ENCODE measurements around the gene TCERG1L.
"Not testable (repeated sequence)": the region's sequence is repeated elsewhere in the genome, so short reads cannot be mapped to it uniquely, and the experiment has no call there.

Gene TCERG1L

DNA sequence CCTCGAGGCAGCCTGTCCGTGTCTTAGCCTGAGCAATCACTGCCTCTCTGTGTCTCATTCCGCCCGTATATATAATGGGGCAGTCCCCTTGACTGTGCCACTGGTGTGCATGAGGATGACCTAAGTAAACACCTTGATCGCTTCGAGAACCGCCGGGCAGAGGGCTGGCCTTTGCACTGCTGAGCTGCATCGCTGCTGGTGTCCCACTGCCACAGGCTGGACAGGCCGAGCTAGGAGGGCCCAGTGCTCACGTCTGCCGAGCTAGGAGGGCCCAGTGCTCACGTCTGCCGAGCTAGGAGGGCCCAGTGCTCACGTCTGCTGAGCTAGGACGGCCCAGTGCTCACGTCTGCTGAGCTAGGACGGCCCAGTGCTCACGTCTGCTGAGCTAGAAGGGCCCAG is 232.6 kb downstream of the TCERG1L start:
- not testable (repeated sequence) for DNase-seq

- no peak for DNase-seq
These were observed 233.2 kb downstream of the TCERG1L start for GRCh38 chr10:131078131-131078881.

DNA sequence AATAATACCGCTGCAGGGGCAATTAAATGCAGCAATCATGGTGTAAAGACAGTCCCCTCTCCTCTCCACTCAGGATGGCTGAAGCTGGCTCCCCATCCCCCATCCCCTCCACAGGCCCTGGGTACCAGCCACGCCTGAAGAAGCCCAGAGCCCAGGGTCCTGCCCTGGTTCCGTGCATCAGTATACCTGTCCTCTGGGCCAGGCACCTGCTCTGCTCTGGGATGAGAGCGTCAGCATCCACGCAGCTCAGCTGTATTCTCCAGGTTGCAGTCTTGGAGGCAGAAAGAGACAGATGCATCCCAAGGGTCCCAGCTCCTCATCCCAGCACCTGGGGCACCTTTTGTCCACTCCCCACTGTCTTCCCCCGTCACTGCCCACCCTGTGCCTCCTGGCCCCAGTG is 233.8 kb downstream of the TCERG1L start:
- DNase-seq, result no peak

GRCh38 chr10:131077031-131077430 is 234.5 kb downstream of the TCERG1L start:
- no peak for DNase-seq

DNA sequence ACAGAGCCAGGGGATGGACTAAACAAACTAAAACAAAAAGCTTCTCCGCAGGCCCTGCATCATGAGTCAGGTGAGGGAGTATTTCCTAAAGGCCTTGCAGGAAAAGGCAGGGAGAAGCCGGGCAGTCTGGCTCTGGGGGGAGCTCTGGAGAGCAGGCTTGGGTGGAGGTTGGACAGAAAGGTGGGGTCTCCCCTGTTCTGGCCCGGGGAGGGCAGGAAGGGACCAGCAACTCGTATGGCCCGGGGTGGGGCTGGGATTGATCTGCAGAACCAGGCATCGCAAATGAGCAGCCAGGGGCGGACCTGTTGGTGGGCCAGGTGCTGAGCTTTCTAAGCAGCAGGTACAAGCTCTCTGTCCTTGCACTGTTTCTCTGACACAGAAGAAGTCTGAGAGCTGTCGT is 235.2 kb downstream of the TCERG1L start:
- no peak for DNase-seq

- no peak for DNase-seq
These were observed 236.2 kb downstream of the TCERG1L start for GRCh38 chr10:131075218-131075770.

DNA sequence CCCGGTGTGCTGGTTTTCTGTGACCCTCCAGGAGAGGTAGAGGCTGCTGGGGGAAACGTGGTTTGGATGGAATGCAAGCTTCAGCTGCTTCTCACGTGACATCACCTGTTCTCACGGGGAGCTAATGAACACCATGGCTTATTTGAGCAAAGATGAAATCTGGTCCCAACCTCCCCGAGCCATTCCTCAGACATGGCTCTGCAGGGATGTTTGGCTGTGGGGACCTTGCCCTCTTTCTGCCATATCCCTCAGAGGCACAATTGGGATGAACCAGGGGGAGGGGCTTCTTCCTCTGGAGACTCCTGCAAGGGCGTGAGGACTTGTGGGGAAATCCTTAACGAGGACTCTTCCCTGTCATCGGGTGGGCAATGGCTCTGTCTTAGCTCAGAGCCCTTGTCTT is 236.8 kb downstream of the TCERG1L start:
- no peak for DNase-seq

DNA sequence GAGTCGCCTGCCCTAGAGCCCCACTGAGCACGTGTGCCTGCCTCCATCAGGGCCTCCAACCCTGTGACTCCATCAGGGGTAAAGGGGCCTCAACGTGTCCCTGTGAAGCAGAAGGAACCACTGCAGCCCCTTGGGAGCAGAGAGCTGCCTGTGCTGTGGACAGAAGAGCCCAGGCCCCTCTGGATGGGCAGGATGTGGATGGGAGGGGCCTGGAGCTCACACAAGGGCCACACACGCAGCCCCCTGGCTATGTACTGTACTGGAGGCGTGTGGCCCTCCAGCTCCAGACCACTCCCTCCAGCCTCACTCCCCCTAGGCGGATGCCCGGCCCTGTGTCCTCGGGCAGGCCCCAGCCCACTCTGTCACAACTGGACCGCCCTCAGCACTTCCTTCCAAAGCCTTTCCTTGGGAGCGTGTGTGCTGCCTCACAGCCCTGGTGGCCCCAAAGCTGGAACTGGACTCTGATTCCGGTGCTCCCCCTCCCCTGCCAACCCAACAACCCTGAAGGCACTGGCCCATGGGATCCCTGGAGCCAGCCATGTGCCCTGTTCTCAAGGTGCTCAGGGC is 238.0 kb downstream of the TCERG1L start:
- DNase-seq, result no peak

GRCh38 chr10:131072651-131073468 is 238.7 kb downstream of the TCERG1L start:
- no peak for DNase-seq

DNA sequence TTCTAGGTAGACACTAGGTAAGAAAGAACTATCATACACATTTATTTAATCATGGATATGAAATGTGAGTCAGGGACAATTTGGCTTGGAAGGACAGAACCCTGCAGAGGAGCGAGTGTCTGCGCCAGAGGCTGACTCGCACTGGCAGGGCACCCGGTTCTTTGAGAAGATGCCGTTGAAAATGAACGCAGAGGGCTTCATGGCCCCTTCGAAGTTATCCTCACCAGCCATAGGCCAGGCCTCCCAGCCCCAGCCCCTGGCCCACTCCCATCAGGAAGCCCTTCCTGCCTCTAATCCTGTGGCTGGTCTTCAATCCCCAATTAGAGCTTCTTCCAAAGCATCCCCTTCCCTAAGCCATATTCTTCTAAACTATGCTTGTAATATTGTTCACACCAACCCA is 239.8 kb downstream of the TCERG1L start:
- DNase-seq, result no peak

DNA sequence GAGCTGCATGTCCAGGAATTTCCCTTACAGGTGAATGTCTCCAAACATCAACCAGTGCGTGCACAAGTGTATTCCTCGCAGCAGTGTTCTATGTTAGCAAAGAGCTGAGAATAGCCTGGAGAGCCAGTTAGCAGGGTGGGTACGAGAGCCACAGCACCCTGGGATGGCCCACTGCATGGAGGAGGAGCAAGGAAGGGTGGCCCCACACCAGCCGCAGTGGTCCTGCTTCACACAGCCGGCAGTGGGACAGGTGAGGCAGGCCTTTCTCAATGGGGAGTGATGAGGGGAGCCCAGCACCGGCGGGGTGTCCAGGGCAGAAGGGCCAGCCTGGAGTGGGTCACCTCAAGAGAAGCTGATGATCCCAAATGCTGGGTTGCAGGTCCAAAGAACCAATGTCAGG is 240.7 kb downstream of the TCERG1L start:
- no peak for DNase-seq

- no peak for DNase-seq
These were observed 242.8 kb downstream of the TCERG1L start for GRCh38 chr10:131068760-131069159.

DNA sequence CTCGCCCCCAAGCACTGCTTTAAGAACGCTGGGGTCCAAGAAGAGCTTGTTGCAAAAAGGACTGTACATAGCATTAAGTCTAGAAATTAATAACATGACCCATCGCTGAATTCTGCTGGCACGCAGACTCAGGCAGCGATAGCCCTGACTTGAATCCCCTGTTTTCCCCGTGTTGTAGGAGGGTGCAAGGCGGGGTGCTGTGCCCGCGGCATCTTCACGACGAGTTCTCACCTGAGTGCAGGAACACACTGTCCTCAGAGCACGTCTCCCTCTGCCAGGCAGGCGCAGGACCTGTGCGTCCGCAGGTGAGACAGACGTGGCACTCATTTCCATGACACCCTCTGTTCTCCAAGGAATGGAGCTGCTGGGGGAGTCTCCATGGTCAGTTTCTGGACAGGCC is 243.2 kb downstream of the TCERG1L start:
- DNase-seq, result no peak

GRCh38 chr10:131067690-131068089 is 243.8 kb downstream of the TCERG1L start:
- DNase-seq, result no peak

GRCh38 chr10:131065673-131066305 is 245.7 kb downstream of the TCERG1L start:
- no peak for DNase-seq

GRCh38 chr10:131063311-131063710 is 248.2 kb downstream of the TCERG1L start:
- DNase-seq, result no peak

- DNase-seq, result no peak
These were observed 248.8 kb downstream of the TCERG1L start for GRCh38 chr10:131062621-131063260.

- no peak for DNase-seq
These were observed 250.3 kb downstream of the TCERG1L start for GRCh38 chr10:131061216-131061615.

- DNase-seq, result no peak
These were observed 251.6 kb downstream of the TCERG1L start for GRCh38 chr10:131059881-131060280.

GRCh38 chr10:131058799-131059198 is 252.7 kb downstream of the TCERG1L start:
- DNase-seq, result no peak

DNA sequence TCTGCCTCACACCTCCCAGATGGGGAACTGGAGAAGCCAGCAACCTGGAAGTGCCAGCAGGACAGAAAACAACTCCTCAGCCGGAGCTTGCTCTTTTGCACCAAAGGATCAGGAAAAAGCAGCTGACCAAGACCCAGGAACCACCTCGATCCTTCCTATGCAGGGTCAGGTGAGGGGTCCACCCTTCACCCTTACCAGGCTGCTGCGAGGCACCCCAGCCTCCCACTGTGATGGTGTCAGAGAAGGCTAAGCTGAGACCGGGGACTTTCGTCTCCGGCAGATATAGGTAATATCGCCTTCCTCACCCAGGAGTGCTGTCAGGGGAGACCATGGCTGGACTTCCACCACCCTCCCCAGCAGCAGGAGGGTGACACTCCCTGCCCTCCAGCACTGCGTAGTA is 254.7 kb downstream of the TCERG1L start:
- DNase-seq, result no peak

DNA sequence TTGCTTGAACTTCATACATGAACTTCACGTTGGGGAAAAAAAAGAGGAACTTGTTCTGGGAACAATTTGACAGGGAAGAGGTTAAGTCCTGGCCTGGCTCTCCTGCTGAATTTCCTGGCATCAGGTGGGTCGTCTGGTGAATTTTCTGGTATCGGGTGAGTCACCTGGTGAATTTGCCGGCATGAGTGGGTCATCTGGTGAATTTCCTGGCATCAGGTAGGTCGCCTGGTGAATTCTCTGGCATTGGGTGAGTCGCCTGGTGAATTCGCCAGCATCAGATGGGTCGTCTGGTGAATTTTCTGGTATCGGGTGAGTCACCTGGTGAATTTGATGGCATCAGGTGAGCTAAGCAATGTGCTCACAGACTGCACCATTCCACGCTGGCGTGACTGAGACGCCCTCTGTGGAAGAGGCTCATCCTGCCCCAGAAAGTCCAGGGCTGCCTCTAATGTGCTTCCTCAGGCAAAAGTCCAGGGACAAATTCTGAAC is 255.4 kb downstream of the TCERG1L start:
- DNase-seq, result no peak

DNA sequence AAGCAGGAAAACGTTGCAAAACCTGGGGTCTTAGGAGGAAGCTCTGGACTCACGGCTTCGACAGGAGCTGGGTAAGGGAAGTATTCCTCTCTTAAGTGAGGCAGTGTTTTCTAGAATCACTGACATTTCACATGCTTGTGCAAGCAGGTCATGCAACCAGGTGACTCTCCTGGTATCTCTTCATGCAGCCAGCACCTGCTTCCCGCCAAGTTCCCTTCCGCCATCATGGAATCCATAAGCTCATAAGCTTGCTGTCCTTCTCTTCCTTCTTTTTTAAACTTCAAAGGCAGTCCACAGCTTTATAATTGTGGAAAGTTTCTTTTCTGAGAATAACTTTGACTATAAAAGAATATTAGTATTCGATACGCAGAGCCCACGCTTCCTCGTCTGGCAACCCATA is 256.1 kb downstream of the TCERG1L start:
- DNase-seq, result no peak
